Measurements from ENCODE around the gene CCL5. TPM values are rescaled to one million over a fixed set of nuclear protein-coding genes. Genes with fewer than 3 reads are reported as not detected.

Gene CCL5
- total RNA-seq, 1 experiment from 2014 or later: not detected

DNA sequence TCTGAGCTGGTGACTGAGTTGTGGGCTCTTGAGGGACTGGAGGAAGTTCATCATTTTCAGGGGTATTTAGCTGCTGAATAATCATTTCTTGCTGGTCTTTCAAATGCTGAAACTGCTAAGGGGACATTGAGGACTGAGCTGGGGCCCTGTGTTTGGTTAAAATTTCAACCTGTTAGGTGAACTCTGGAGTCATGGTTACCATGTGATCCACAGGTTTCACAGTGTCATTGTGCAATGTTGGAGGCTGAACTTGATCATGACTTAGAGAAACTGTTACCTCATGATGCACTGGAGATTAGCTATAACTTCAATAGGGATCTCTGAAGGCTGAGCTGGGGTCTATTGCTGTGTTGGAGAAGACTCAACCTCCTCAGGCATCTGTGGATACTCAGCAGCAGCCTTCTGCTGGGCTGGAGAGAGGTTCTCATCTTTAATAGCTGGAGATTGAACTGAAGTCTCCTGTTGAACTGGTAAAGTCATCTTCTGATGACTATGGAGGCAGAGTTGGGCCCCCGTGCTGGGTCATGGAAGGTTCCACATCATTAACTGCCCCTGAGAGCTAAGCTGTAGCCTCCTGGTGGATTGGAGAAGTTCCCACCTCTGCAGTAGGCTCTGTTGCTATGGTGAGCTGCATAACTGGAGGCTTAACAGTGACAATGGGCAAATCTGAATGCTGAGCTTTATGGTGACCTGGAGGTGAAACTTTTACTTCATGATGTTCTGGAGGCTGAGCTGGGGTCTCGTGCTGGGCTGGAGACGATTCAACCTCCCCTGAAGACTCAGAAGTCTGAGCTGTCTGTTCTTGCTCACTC, 35.2 kb upstream of the CCL5 start:
- no peaks in the 10 kb centered on the region for H3K27me3 ChIP-seq (ENCODE audit: low read length)
- no peak for DNase-seq
- no peaks in the 10 kb centered on the region for H3K4me1 ChIP-seq (ENCODE audit: insufficient read depth, low read length)
- H3K27ac ChIP-seq (ENCODE audit: low read length): no peak overlapping the region
- H3K9ac ChIP-seq (ENCODE audit: low read length): no peak overlapping the region
- no peaks in the 10 kb centered on the region for H3K9me3 ChIP-seq (ENCODE audit: low read length)
- no peak overlapping the region for H3K4me3 ChIP-seq (ENCODE audit: low read length)
- H3K9me2 ChIP-seq (replicated peaks; ENCODE audit: low read length): no peaks in the 10 kb centered on the region
- no peaks in the 10 kb centered on the region for H3F3A ChIP-seq (ENCODE audit: low read length, unreplicated experiment)
- ChIA-PET CTCF (no interaction called here), POLR2A (ENCODE audit: unreplicated experiment) (no interaction called here)
- no peaks in the 10 kb centered on the region for H3K79me2 ChIP-seq (ENCODE audit: low read length)
- no peaks in the 10 kb centered on the region for H4K20me1 ChIP-seq (ENCODE audit: low read length)
- intact Hi-C loops (cut with micrococcal nuclease): no loop called here
- ATAC-seq: no peak
- H3K4me2 ChIP-seq (ENCODE audit: low read length): no peak overlapping the region
- no peak overlapping the region for H2AFZ ChIP-seq (ENCODE audit: low read length)
- no TSS peak for BruUV-seq (replicated peaks)
- H3K36me3 ChIP-seq (ENCODE audit: low read depth, low read length): no peaks in the 10 kb centered on the region
- TF ChIP-seq EZH2phosphoT487 (IDR thresholded peaks at IDR 0.05; ENCODE audit: borderline replicate concordance, low read length) (no peak), EZH2 (IDR thresholded peaks at IDR 0.05; ENCODE audit: low read length, unreplicated experiment) (no peak)
- TF ChIP-seq, protein P1, sequence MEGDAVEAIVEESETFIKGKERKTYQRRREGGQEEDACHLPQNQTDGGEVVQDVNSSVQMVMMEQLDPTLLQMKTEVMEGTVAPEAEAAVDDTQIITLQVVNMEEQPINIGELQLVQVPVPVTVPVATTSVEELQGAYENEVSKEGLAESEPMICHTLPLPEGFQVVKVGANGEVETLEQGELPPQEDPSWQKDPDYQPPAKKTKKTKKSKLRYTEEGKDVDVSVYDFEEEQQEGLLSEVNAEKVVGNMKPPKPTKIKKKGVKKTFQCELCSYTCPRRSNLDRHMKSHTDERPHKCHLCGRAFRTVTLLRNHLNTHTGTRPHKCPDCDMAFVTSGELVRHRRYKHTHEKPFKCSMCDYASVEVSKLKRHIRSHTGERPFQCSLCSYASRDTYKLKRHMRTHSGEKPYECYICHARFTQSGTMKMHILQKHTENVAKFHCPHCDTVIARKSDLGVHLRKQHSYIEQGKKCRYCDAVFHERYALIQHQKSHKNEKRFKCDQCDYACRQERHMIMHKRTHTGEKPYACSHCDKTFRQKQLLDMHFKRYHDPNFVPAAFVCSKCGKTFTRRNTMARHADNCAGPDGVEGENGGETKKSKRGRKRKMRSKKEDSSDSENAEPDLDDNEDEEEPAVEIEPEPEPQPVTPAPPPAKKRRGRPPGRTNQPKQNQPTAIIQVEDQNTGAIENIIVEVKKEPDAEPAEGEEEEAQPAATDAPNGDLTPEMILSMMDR (conservative IDR thresholded peaks at IDR 0.05; ENCODE audit: low read depth, low read length): no peak

DNA sequence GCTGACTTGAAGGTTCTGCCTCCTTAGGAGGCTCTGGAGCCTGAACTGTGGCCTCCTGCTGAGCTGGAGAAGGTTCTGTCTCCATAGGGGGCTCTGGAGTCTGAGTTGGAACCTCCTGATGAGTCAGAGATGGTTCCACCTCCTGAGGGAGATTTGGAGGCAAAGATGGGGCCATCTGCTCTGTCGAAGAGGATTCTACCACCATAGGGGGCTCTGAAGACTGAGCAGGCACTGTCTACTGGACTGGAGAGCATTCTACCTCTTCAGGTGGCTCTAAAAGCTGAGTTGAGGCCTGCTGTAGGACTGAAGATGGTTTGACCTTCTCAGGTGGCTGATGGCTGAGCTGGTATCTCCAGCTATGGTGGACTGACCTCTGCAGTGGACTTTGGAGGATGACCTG, 34.2 kb upstream of the CCL5 start:
- DNase-seq (no peak), ATAC-seq (no peak)
- Histone ChIP-seq H3K9me3 (ENCODE audit: low read length) (no peaks in the 10 kb centered on the region), H4K20me1 (ENCODE audit: low read length) (no peaks in the 10 kb centered on the region), H3K27ac (ENCODE audit: low read length) (no peak overlapping the region), H3K79me2 (ENCODE audit: low read length) (no peaks in the 10 kb centered on the region), H3K9me2 (replicated peaks; ENCODE audit: low read length) (no peaks in the 10 kb centered on the region), H3K4me2 (ENCODE audit: low read length) (no peak overlapping the region), H3F3A (ENCODE audit: low read length, unreplicated experiment) (no peaks in the 10 kb centered on the region), H3K4me3 (ENCODE audit: low read length) (no peak overlapping the region), H2AFZ (ENCODE audit: low read length) (no peak overlapping the region), H3K36me3 (ENCODE audit: low read depth, low read length) (no peaks in the 10 kb centered on the region), H3K9ac (ENCODE audit: low read length) (no peak overlapping the region), H3K4me1 (ENCODE audit: insufficient read depth, low read length) (no peaks in the 10 kb centered on the region), H3K27me3 (ENCODE audit: low read length) (no peaks in the 10 kb centered on the region)
- intact Hi-C loops (cut with micrococcal nuclease): no loop called here
- ChIA-PET POLR2A (ENCODE audit: unreplicated experiment) (no interaction called here), CTCF (no interaction called here)
- TF ChIP-seq EZH2phosphoT487 (IDR thresholded peaks at IDR 0.05; ENCODE audit: borderline replicate concordance, low read length): no peak
- TF ChIP-seq EZH2 (IDR thresholded peaks at IDR 0.05; ENCODE audit: low read length, unreplicated experiment): no peak
- TF ChIP-seq, protein P1 (conservative IDR thresholded peaks at IDR 0.05; ENCODE audit: low read depth, low read length): no peak
- BruUV-seq (replicated peaks): no TSS peak

DNA sequence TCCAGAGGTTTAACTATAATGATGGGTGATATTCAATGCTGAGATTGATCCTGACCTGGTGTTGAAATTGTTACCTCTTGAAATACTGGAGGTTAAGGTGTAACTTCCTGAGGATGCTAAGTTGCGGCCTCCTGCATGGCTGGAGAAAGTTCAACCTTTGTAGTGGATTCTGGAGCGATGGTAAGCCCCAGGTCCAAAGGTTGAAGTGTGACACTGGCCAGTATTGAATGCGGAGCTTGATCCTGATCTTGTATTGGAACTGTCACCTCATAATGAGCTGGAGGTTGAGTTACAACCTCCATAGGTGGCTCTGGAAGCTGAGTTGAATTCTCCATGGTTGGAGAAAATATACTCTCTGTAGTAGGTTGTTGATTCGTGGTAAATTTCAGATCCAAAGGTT, 33.4 kb upstream of the CCL5 start:
- intact Hi-C loops (cut with micrococcal nuclease): no loop called here
- ATAC-seq (no peak), DNase-seq (no peak)
- Histone ChIP-seq H3K79me2 (ENCODE audit: low read length) (no peaks in the 10 kb centered on the region), H3K9me3 (ENCODE audit: low read length) (no peaks in the 10 kb centered on the region), H4K20me1 (ENCODE audit: low read length) (no peaks in the 10 kb centered on the region), H3F3A (ENCODE audit: low read length, unreplicated experiment) (no peaks in the 10 kb centered on the region), H3K9ac (ENCODE audit: low read length) (no peak overlapping the region), H3K27ac (ENCODE audit: low read length) (no peak overlapping the region), H3K9me2 (replicated peaks; ENCODE audit: low read length) (no peaks in the 10 kb centered on the region), H3K36me3 (ENCODE audit: low read depth, low read length) (no peaks in the 10 kb centered on the region), H3K4me1 (ENCODE audit: insufficient read depth, low read length) (no peaks in the 10 kb centered on the region), H2AFZ (ENCODE audit: low read length) (no peak overlapping the region), H3K27me3 (ENCODE audit: low read length) (no peaks in the 10 kb centered on the region), H3K4me2 (ENCODE audit: low read length) (no peak overlapping the region), H3K4me3 (ENCODE audit: low read length) (no peak overlapping the region)
- BruUV-seq (replicated peaks): no TSS peak
- no peak for TF ChIP-seq EZH2 (IDR thresholded peaks at IDR 0.05; ENCODE audit: low read length, unreplicated experiment)
- TF ChIP-seq EZH2phosphoT487 (IDR thresholded peaks at IDR 0.05; ENCODE audit: borderline replicate concordance, low read length): no peak
- ChIA-PET CTCF (no interaction called here), POLR2A (ENCODE audit: unreplicated experiment) (no interaction called here)
